Uterus (tissue), 2 donors: ENCODE measurements around the gene ASZ1.

Source experiments
- CTCF ChIP-seq, 4 experiments: fragments of 200-600 bp in 2 of 4; fragments of 450-650 bp in 2 of 4; sonication (generic) in 2 of 4; IDR thresholded peaks; one replicate each; pipeline ENCODE4 v1.5.1; 2016 to 2019; ENCODE audit warnings: antibody characterized with exemption in 4 of 4, mild to moderate bottlenecking in 2 of 4, moderate library complexity in 1 of 4
- POLR2A ChIP-seq, 2 donors: fragments of 450-650 bp; IDR thresholded peaks; one replicate each; pipeline ENCODE4 v1.6.1; 2016; ENCODE audit warnings: antibody characterized with exemption in 2 of 2, mild to moderate bottlenecking in 1 of 2, moderate library complexity in 1 of 2

- TF ChIP-seq CTCF (IDR thresholded peaks at IDR 0.05) (no peak), POLR2A (IDR thresholded peaks at IDR 0.05) (no peak)
Observed at GRCh38 chr7:117472335-117472734, 45.0 kb upstream of the ASZ1 start.
